ES-I3 (cell line): ENCODE data around the gene USB1.

Experiments
- H3K36me3 ChIP-seq: 2 replicates; pipeline ENCODE4 v1.6.1; 2013; ENCODE audit warnings: mild to moderate bottlenecking, low read length, control low read depth, moderate library complexity; ENCODE audit not compliant: insufficient read depth
- H3K4me1 ChIP-seq: 2 replicates; pipeline ENCODE4 v1.6.1; 2013; ENCODE audit warnings: mild to moderate bottlenecking, control low read depth, low read length; ENCODE audit not compliant: insufficient read depth
- H3K9ac ChIP-seq: 2 replicates; pipeline ENCODE4 v1.6.1; 2013; ENCODE audit warnings: low read depth, mild to moderate bottlenecking, low read length, moderate library complexity
- H3K9me3 ChIP-seq: 2 replicates; pipeline ENCODE4 v1.6.1; 2013; ENCODE audit warnings: mild to moderate bottlenecking, low read length, moderate library complexity; ENCODE audit not compliant: control insufficient read depth, insufficient read depth

Gene USB1

DNA sequence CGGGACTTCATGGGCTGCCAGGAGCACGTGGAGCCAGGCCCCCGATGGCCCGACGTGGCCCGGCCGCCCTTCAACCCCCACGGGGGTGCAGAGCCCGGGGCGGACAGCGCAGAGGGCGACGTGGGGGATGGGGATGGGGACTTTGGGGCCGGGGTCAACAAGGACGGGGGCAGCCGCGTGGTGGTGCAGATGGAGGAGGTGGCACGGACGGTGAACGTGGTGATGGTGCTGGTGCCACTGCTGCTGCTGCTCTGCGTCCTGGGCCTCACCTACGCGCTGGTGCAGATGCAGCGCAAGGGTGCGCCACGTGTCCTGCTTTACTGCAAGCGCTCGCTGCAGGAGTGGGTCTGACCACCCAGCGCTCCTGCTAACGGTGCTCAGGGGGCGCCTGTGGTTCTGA lies 43.9 kb downstream of the USB1 start:
- H3K36me3 ChIP-seq: peaks cover 6% of the 10 kb centered on the region
- peaks cover 4% of the 10 kb centered on the region; the same call in 1 of the 2 replicates for H3K4me1 ChIP-seq
- H3K9me3 ChIP-seq: no peaks in the 10 kb centered on the region
- H3K9ac ChIP-seq: no peak overlapping the region

DNA sequence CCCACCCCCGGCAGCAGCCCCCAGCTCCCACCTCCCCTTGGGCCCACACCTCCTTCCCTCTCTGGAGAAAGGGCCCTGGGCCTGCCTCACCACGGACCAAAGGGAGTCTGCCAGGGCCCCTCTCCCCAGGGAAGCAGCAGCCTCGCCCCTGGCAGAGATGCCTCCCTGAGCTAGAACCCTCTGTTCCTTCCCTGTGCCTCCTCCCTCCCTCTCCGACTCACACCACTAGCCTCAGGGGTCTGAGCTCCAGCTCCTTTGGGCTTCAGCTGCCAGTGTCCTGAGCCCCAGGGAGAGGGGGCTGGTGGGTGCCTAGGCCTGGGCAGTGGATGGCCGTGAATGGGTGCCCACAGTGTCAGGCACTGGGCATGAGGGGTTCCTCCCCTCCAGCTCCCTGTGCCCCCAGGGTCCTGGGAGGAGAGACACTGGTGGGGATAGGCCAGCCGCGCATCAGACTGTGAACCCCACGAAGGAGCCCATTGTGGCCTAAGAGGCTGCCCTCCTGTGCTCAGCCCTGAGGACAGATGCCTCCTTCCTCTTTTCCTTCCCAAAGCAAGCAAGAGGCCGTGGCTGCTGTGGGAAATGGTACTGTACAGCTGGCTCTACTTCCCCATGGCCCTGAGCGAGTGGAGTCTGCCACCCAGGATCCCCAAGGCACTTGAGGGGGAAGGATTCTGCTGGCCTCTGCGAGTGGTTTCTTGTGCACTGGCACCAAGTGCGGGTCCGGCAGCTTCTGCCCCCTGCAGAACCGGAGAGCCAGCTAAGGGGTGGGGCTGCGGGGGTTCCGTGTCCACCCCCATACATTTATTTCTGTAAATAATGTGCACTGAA lies 45.1 kb downstream of the USB1 start:
- Histone ChIP-seq H3K36me3 (no peaks in the 10 kb centered on the region; the same call in 1 of the 2 replicates), H3K4me1 (peaks cover 4% of the 10 kb centered on the region; the same call in 1 of the 2 replicates)

DNA sequence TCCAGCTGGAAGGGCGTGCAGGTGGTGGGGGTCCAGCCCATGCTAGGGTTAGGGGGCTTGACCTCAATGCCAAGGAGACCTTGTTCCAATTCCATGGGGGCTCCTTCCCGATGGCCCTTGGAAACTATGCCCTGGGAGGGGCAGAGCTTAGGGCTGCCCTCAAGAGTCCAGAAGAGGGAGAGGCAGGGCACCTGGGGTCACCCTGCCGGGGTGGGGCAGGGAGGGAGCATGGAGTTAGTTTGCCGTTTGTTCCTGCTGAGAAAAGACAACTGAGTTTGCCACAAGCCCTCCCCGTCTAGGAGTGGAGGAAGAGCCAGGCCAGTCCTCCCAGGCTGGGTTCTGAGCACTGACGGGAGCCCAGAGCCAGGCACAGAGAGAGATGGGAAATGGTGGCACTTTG lies 45.7 kb downstream of the USB1 start:
- Histone ChIP-seq H3K36me3 (no peaks in the 10 kb centered on the region; the same call in 1 of the 2 replicates), H3K9me3 (no peaks in the 10 kb centered on the region), H3K4me1 (peaks cover 4% of the 10 kb centered on the region; the same call in 1 of the 2 replicates), H3K9ac (no peak overlapping the region)

More for the DNA sequence above, 45.1 kb downstream of the USB1 start:
- no peaks in the 10 kb centered on the region for H3K9me3 ChIP-seq
- no peak overlapping the region for H3K9ac ChIP-seq

DNA sequence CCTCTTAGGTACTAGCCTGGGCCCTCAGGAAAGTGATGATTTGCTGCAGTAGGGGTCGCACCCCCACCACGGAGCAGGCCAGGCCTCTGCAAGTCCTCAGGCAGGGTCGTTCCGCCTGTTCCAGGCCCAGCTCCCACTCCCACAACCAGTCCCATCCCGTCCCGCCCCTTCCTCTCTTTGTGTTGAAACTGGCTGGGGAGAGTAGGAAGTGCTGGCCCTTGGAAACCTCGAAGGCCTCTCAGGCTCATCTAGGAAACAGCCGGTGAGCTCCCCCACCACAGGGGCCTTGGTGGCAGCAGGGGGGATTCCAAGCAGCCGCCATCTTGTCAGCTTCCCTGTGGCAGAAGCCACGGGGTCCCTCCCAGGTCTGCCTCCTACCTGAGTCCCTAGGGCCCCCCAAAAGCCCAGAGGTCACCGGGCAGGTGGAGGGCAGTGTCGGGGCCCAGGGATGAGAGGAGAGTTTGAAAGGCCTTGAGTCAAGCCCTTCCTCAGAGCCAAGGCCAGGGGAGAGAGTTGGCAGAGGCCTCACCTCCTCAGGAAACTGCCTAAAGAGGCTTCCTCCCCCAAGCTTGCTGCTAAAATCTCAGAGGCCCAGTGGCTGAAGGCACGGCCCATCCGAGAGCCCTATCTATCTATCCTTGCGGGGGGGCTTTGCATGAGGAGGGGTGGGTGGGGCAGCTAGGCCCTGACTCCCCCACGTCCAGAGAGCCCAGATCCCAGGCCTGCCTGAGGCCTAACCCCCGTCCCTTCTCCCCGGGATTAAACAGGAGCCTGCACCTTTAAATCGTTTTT lies 46.5 kb downstream of the USB1 start:
- Histone ChIP-seq H3K36me3 (no peaks in the 10 kb centered on the region; the same call in 1 of the 2 replicates), H3K4me1 (peaks cover 4% of the 10 kb centered on the region; the same call in 1 of the 2 replicates), H3K9me3 (no peaks in the 10 kb centered on the region), H3K9ac (no peak overlapping the region)

DNA sequence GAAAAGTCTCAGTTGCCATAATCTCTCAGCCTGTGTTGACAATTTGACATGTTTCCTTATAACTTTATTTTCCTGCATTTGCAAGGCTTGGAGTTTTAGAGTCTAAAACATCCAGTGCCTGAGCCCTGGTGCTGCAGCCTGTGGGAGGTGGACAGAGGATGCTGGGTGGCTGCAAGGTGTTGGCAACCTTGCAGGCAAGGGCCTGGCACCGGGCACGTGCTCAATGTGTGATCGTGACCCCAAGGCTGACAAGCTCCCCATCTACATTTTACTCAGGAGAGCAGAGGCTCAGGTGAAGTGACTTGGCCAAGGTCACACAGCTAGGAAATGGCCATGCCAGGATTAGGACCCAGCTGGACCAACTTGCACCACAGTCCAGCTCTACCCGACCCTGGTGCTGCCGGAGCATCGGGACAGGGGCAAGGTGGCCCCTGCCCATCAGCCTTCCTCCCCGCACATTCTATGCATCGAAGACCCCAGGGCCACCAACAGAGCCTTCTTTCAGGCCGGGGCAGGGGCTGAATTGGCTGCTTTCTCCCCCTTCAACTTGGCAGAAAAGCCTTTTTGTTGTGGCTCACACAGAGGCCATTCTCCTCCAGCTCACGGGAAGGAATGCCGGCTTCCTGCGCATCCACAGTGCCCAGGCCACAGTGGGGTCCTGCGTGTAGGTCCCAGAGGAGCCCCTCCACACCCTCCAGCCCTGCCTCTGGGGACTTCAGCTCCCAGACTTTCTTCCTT lies 47.5 kb downstream of the USB1 start:
- Histone ChIP-seq H3K36me3 (no peaks in the 10 kb centered on the region; the same call in 1 of the 2 replicates), H3K4me1 (peaks cover 4% of the 10 kb centered on the region; the same call in 1 of the 2 replicates)

DNA sequence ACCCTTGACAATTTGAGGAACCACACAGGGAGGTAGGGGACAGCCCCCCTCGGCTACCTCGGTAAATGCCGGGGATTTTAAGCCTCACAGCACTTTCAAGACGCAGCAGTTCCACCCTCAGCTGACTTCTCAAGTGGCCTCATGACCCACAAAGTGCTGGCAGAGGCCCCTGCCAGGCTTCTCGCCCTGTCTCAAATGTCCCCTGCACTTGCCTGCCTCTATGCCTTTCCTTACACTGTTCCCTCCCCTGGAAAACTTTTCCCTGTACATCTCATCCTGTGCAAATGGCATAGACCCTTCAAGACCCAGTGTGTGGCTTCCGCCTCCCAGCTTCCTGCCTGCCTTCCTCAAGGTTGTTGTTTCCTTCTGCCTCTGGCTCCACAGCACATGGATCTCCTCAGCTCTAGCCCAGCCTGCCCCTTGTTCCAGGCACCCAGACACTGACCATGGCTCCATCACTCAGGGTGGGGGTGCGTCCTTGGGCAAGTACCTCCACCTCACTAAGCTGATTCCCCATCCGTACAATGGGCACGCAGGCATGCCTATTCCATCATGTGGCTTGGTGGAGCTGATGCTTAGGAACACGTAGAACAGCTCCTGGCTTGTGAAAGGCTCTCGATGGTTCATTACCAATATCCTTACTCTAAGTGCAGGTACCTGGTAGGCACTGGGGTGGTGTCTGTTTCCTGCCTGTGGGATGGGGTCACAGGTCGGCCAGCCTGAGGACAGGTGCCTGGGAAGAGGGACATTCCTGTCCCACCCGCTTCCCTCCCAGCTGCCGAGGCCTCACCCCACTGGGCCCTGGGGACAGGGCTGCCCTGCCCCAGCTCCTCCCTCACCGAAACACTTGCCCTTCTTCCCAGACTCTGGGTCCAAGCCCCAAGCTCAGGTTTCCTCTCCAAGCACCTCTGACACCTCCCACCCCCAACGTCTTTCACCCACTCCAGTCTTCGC lies 48.3 kb downstream of the USB1 start:
- peaks cover 4% of the 10 kb centered on the region; the same call in 1 of the 2 replicates for H3K4me1 ChIP-seq
- no peak overlapping the region for H3K9ac ChIP-seq
- no peaks in the 10 kb centered on the region for H3K36me3 ChIP-seq
- H3K9me3 ChIP-seq: no peaks in the 10 kb centered on the region

More for the DNA sequence above, 47.5 kb downstream of the USB1 start:
- Histone ChIP-seq H3K9me3 (no peaks in the 10 kb centered on the region), H3K9ac (no peak overlapping the region)

DNA sequence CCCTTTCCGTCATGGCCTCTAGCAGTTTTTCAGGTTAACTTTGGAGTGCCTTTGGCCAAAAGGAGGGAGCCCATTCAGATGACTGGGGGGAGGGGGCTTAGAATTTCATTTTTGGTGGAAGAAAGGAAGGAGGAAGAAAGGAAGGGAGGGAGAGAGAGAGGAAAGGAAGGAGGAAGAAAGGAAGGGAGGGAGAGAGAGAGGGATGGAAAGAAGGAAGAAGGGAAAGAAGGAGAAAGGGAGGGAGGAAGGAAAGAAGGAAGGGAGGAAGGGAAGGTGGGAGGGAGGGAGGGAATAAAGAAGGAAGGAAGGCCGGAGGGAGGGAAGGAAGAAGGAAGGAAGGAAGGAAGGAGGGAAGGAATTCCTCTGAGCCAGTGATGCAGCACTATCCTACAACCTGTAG lies 50.1 kb downstream of the USB1 start:
- H3K4me1 ChIP-seq: peaks cover 4% of the 10 kb centered on the region; the same call in 1 of the 2 replicates
- no peaks in the 10 kb centered on the region for H3K36me3 ChIP-seq
- H3K9me3 ChIP-seq: no peaks in the 10 kb centered on the region
- no peak overlapping the region for H3K9ac ChIP-seq

DNA sequence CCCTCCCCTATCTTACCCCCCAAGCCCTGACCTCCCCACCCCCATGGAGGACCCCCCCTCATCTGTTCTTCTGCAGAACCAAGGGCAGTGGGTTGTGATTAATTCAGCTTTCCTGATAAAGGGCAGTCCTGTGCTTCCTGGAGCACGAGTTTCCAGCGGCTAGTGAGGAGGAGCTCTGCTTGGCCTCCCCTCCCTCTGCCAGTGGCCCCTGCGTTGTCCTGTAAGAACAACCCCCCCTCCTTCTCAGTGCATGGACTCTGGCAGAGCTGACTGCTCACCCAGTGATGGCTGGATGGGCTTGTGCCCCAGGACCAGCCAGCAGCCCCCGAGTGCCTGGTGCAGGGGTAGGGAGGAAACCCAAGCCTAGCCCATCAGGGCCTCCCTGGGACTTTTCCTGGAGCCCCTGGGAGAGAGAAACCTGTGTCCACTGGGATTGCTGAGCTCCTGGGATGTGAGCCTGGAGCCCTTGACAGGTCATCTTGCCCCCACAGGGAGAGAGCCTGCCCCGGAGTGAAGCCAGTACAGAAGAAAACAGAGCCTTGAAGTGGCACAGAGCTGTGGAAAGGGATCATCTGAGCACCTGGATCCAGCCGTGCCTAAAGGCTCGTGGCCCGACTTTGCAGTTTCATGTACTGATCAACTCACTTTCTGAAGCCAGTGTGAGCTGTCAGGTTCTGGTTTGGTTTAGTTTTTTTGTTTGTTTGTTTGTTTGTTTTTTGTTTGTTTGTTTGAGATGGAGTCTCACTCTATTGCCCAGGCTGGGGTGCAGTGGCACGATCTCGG lies 50.8 kb downstream of the USB1 start:
- H3K36me3 ChIP-seq: no peaks in the 10 kb centered on the region
- no peaks in the 10 kb centered on the region for H3K9me3 ChIP-seq
- H3K4me1 ChIP-seq: peaks cover 4% of the 10 kb centered on the region; the same call in 1 of the 2 replicates
- no peak overlapping the region for H3K9ac ChIP-seq

DNA sequence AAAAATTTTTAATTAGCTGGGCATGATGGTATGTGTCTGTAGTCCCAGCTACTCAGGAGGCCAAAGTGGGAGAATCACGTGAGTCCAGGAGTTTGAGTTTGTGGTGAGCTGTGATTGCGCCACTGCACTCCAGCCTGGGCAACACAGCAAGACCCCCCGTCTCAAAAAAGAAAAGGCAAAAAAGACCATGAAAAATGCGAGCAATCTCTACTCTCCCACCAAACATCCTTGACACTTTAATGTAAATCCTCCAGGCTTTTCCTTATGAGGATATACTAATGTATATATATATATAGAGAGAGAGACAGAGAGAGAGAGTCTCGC lies 52.4 kb downstream of the USB1 start:
- no peaks in the 10 kb centered on the region for H3K36me3 ChIP-seq
- H3K9ac ChIP-seq: no peak overlapping the region
- no peaks in the 10 kb centered on the region for H3K9me3 ChIP-seq
- H3K4me1 ChIP-seq: no peaks in the 10 kb centered on the region

DNA sequence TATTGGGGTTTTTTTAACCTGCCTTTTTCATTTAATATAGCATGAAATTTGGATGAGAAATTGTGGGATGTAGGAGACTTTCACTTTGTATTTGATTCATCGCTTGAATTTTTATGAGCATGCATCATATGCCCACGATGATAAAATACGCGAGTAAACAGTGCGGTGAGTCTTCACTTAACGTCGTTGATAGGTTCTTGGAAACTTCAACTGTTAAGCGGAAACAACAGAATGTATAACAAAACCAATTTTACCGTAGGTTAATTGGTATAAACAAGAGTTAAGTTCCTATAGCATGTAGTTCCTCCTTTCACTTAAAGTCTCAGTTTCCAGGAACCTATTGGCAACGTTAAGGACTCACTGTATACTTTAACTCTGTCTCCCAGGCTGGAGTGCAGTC lies 53.1 kb downstream of the USB1 start:
- no peaks in the 10 kb centered on the region for H3K9me3 ChIP-seq
- H3K9ac ChIP-seq: no peak overlapping the region
- H3K4me1 ChIP-seq: no peaks in the 10 kb centered on the region
- H3K36me3 ChIP-seq: no peaks in the 10 kb centered on the region

DNA sequence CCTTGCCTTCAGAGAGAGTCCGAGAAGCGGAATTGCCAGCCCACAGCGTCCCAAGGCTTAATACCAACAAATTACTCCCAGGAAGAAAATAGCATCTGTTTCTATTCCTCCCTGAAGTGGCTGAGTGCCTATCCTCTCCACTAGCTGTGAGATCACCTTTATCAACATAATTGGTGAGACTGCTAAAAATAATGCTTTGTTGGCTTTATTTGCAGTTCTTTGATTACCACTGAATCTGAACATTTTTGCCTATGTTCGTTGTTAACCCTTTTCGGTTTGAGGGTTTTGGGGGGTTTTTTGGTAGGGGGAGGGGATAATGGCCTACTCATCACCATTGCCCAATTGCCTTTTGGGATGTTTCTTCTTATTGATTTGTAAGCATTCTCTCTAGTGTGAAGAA lies 55.4 kb downstream of the USB1 start:
- H3K9ac ChIP-seq: no peak overlapping the region
- no peaks in the 10 kb centered on the region for H3K36me3 ChIP-seq
- H3K4me1 ChIP-seq: no peaks in the 10 kb centered on the region

DNA sequence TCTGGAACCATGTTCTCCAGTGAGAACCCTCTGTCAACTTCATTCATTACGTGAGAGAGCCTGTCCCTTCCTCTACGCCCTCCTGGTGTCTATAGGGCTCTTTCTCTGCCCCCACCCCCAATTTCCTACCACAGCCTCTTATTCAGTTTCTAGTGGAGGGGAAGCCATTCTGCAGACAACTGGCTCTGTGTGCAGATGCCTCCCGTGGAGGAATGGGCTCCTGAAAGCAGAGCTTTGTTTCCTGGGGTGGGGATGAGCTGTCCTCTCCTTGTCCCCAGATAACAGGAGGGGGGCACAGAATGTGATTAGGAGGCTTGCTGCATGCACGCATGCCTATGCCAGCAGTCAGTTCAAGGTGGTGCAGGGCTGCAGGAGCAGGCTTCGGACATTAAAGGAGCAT lies 55.9 kb downstream of the USB1 start:
- no peaks in the 10 kb centered on the region for H3K4me1 ChIP-seq
- H3K36me3 ChIP-seq: no peaks in the 10 kb centered on the region
- H3K9ac ChIP-seq: no peak overlapping the region
- no peaks in the 10 kb centered on the region for H3K9me3 ChIP-seq

More for the DNA sequence above, 55.4 kb downstream of the USB1 start:
- no peaks in the 10 kb centered on the region for H3K9me3 ChIP-seq

DNA sequence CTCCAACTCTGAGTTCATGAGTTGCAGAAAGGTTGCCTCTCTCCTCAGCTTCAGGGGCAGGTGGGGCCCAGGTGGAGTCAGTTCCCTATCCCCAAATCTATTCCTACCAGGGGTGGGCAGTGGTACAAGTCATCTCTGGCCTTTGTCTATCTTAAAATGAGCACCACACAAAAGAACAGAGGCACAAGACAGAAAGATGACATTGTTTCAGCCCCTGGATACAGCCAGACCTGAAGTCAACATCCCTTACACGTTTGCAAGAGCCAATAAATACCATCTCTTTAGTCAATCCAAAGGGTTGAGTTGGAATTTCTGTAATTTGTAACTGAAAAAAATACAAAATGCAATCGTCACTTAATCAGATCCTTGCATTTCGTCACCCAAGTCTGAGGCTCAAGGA lies 56.6 kb downstream of the USB1 start:
- H3K9me3 ChIP-seq: no peaks in the 10 kb centered on the region
- H3K9ac ChIP-seq: no peak overlapping the region
- H3K36me3 ChIP-seq: no peaks in the 10 kb centered on the region
- H3K4me1 ChIP-seq: peaks cover 4% of the 10 kb centered on the region; the same call in 1 of the 2 replicates
